HUES6 (cell line): ENCODE results near the gene RPL35.

ENCODE experiments used
- H3K27ac ChIP-seq: 2 replicates; pipeline ENCODE4 v1.7.0; 2013; ENCODE audit warnings: low read depth, mild to moderate bottlenecking, low read length, inconsistent platforms
- H3K27me3 ChIP-seq: 2 replicates; pipeline ENCODE4 v1.6.1; 2013; ENCODE audit warnings: low read length; ENCODE audit not compliant: control insufficient read depth, insufficient read depth
- H3K36me3 ChIP-seq: 2 replicates; pipeline ENCODE4 v1.6.1; 2013; ENCODE audit warnings: low read length; ENCODE audit not compliant: control insufficient read depth, insufficient read depth
- H3K4me1 ChIP-seq: 2 replicates; pipeline ENCODE4 v1.6.1; 2013; ENCODE audit warnings: low read length; ENCODE audit not compliant: control insufficient read depth, insufficient read depth
- H3K4me3 ChIP-seq: 2 replicates; pipeline ENCODE4 v1.5.1; 2013; ENCODE audit warnings: low read depth, low read length
- H3K9ac ChIP-seq: one replicate; pipeline ENCODE4 v1.6.1; 2013; ENCODE audit warnings: mild to moderate bottlenecking, low read length
- H3K9me3 ChIP-seq: 2 replicates; pipeline ENCODE4 v1.6.1; 2013; ENCODE audit warnings: low read depth, low read length; ENCODE audit not compliant: control insufficient read depth, insufficient read depth

Gene RPL35

GRCh38 chr9:124886866-124887492, 25.2 kb upstream of the RPL35 start:
- no peak overlapping the region for H3K9ac ChIP-seq
- no peaks in the 10 kb centered on the region for H3K27me3 ChIP-seq
- no peaks in the 10 kb centered on the region for H3K9me3 ChIP-seq
- peaks cover 49% of the 10 kb centered on the region for H3K36me3 ChIP-seq
- H3K4me3 ChIP-seq = no peak overlapping the region
- H3K27ac ChIP-seq = no peak overlapping the region
- peaks cover 7% of the 10 kb centered on the region for H3K4me1 ChIP-seq

GRCh38 chr9:124886461-124886860, 24.7 kb upstream of the RPL35 start:
- Histone ChIP-seq H3K4me1 (peaks cover 9% of the 10 kb centered on the region), H3K9ac (no peak overlapping the region), H3K9me3 (no peaks in the 10 kb centered on the region), H3K27me3 (no peaks in the 10 kb centered on the region), H3K27ac (no peak overlapping the region), H3K36me3 (peaks cover 51% of the 10 kb centered on the region), H3K4me3 (no peak overlapping the region)

DNA sequence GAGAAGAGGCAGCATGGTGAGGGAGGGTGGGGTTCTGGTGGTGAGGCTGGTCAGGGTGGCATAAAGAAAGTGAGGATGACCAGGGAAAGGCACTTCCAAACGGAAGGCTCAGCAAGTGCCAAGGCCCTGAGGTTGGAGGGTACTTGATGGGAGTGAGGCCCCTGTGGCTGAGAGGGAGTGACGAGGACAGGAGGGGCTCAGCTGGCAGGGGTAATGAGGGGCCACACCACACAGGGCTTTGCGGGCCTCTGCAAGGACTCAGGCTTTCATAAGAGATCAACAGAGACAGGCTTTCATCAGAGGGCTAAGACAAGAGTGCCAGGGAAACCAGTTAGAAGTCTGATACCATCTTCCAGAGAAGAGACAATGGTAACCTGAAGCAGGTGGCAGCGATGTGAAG, 23.8 kb upstream of the RPL35 start:
- Histone ChIP-seq H3K27ac (no peak overlapping the region), H3K9ac (no peak overlapping the region), H3K9me3 (no peaks in the 10 kb centered on the region), H3K27me3 (no peaks in the 10 kb centered on the region), H3K4me1 (peaks cover 18% of the 10 kb centered on the region), H3K36me3 (peaks cover 43% of the 10 kb centered on the region), H3K4me3 (no peak overlapping the region)

DNA sequence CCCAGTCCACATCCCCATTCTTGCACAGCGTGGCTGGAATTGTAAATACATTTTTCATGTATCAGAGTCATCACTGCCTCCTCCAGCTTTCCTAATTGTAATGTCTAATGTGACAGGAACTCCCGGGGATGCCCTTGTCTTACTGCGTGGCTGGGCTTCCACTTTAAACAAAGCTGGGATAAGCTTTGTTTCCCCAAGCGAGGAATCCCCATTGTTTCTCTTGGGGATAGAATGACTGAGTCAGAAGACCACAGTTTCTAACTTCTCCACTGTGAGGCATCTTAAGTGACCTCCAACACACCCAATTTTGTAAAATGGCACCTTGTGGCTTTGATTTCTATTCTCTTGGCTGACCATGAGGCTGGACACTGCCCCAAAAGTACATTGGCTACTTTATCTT, 22.6 kb upstream of the RPL35 start:
- no peak overlapping the region for H3K27ac ChIP-seq
- H3K4me1 ChIP-seq = peaks cover 28% of the 10 kb centered on the region
- peaks cover 32% of the 10 kb centered on the region for H3K36me3 ChIP-seq

DNA sequence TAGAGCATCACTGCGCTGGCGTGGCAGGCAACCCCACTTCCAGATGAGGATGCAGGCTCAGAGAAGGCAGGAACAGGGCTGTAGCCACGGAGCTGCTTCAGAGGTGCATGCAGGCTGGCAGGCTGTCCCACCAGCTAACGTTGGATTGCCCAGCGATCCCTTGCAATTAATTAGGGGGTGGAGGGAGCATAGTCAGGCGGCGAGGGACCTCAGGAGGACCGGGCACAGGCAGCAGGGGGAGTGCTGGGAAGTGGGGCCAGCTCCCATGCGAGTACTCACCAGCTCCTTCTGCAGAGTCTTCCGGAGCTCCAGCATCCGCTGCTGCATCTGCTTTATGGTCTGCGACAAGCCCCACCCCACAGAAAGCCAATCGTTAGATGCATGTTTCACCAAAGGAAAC, 20.5 kb upstream of the RPL35 start:
- Histone ChIP-seq H3K9ac (peak overlapping the region; percentile 7), H3K27ac (no peak overlapping the region), H3K4me3 (no peak overlapping the region), H3K27me3 (no peaks in the 10 kb centered on the region), H3K4me1 (peaks cover 31% of the 10 kb centered on the region), H3K36me3 (peaks cover 30% of the 10 kb centered on the region), H3K9me3 (no peaks in the 10 kb centered on the region)

More for the DNA sequence above, 22.6 kb upstream of the RPL35 start:
- Histone ChIP-seq H3K27me3 (no peaks in the 10 kb centered on the region), H3K9me3 (no peaks in the 10 kb centered on the region), H3K9ac (no peak overlapping the region), H3K4me3 (no peak overlapping the region)

DNA sequence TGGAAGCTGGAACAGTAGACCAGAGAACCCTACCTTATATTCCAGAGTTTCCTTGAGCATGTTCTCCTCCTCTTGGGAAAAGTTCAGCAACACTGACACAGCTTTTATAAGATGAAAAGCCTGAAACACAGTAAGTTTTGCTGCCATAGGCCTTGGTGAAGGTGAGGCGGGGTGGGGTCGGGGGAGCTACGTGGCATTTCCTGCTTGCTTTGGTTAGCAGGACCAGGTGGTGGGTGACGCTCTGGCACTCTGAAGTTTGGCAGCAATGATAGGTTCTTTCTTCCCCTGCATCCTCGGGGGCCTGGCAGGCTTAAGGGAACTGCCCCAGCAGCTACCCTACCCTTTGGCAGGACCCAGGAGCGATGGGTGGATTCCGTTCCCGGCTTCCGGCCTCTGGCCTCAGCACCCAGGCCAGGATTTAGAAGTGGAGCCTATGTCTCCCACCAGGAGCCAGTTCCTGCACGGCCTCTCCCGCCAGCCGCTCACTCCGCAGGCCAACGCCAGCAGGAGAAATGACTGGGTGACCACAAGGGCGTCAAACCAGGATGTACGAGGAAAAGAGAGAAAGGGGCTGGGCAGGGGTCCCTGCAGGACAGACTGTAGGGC, 19.5 kb upstream of the RPL35 start:
- Histone ChIP-seq H3K9ac (no peak overlapping the region), H3K4me1 (peaks cover 31% of the 10 kb centered on the region), H3K9me3 (no peaks in the 10 kb centered on the region), H3K27ac (no peak overlapping the region), H3K4me3 (no peak overlapping the region), H3K36me3 (peaks cover 39% of the 10 kb centered on the region), H3K27me3 (no peaks in the 10 kb centered on the region)

- Histone ChIP-seq H3K36me3 (peaks cover 40% of the 10 kb centered on the region), H3K9me3 (no peaks in the 10 kb centered on the region), H3K27ac (no peak overlapping the region), H3K4me1 (peaks cover 31% of the 10 kb centered on the region), H3K4me3 (no peak overlapping the region), H3K9ac (no peak overlapping the region), H3K27me3 (no peaks in the 10 kb centered on the region)
Observed at GRCh38 chr9:124880501-124880900, 18.7 kb upstream of the RPL35 start.

DNA sequence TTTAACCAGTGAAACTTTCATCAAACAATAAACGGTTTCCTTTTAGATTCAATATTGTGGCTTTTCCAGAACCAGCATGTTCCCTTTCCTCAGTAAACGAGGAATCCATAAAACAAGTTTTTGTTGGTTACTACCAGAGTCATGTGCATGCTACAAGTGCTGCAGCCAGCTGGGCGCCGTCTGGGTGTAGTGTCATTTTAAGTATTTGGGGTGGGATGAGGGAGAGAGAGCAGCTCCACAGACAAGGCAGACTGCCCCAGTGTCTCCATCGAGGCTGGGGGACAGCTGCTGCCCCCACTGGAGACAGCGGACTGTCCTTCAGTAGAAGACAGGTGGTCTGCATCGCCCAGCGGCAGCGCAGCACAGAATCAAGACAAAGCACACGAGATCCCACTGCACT, 17.5 kb upstream of the RPL35 start:
- no peak overlapping the region for H3K9ac ChIP-seq
- peaks cover 31% of the 10 kb centered on the region for H3K4me1 ChIP-seq
- H3K27me3 ChIP-seq = no peaks in the 10 kb centered on the region
- H3K4me3 ChIP-seq = no peak overlapping the region
- no peak overlapping the region for H3K27ac ChIP-seq
- peaks cover 52% of the 10 kb centered on the region for H3K36me3 ChIP-seq
- no peaks in the 10 kb centered on the region for H3K9me3 ChIP-seq

GRCh38 chr9:124878518-124878917, 16.8 kb upstream of the RPL35 start:
- H3K27ac ChIP-seq = 0 out of 2 replicates have a peak overlapping the region, but pooled peaks have one; percentile 29
- no peaks in the 10 kb centered on the region for H3K9me3 ChIP-seq
- peaks cover 59% of the 10 kb centered on the region for H3K36me3 ChIP-seq
- H3K9ac ChIP-seq = no peak overlapping the region
- peaks cover 31% of the 10 kb centered on the region for H3K4me1 ChIP-seq
- no peak overlapping the region for H3K4me3 ChIP-seq
- no peaks in the 10 kb centered on the region for H3K27me3 ChIP-seq

DNA sequence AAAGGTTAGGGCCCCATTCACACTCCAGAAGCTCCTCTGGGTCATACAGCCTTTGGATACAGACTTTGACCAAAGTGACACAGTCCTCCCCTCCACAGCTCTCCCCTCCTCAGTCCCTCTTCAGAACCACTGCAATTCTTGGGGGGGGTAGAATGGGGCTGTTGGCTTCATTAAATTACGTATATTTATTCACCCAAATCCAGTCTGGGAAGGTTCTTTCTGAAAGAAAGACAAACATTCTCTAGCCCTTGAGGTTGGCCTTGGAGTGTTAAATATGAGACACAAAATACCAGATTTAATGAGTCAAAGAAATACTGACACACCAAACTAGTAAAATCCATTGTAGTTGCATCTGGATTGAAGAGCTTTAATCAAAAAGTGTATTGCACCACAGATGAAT, 16.3 kb upstream of the RPL35 start:
- Histone ChIP-seq H3K27ac (0 out of 2 replicates have a peak overlapping the region, but pooled peaks have one; percentile 29), H3K4me1 (peaks cover 31% of the 10 kb centered on the region), H3K9ac (no peak overlapping the region), H3K9me3 (no peaks in the 10 kb centered on the region), H3K4me3 (no peak overlapping the region), H3K27me3 (no peaks in the 10 kb centered on the region), H3K36me3 (peaks cover 64% of the 10 kb centered on the region)

- H3K27me3 ChIP-seq = no peaks in the 10 kb centered on the region
- no peak overlapping the region for H3K4me3 ChIP-seq
- H3K9me3 ChIP-seq = no peaks in the 10 kb centered on the region
- H3K9ac ChIP-seq = no peak overlapping the region
- peaks cover 64% of the 10 kb centered on the region for H3K36me3 ChIP-seq
- H3K27ac ChIP-seq = no peak overlapping the region
- H3K4me1 ChIP-seq = peaks cover 26% of the 10 kb centered on the region
Observed at GRCh38 chr9:124877021-124877782, 15.4 kb upstream of the RPL35 start.
